Bronchial epithelial cell (primary cell): ENCODE data around the gene GPHA2. TPM values are rescaled to one million over a fixed set of nuclear protein-coding genes. Genes with fewer than 3 reads are reported as not detected.

ENCODE experiments used
- DNase-seq: peaks from one replicate; pipeline ENCODE4 v3.0.0-alpha.2; 2010; ENCODE audit warnings: low read depth
- FAIRE-seq: peaks from 2 replicates; lab custom pipeline; 2011; peaks lifted over from hg19 to GRCh38; lab: Jason Lieb, UNC
- H3K27me3 ChIP-seq: 2 replicates; pipeline ENCODE4 v1.5.1; 2011; ENCODE audit warnings: low read length; ENCODE audit not compliant: control insufficient read depth, insufficient read depth
- H3K36me3 ChIP-seq: 2 replicates; pipeline ENCODE4 v1.5.1; 2011; ENCODE audit warnings: low read length; ENCODE audit not compliant: control insufficient read depth, insufficient read depth
- H3K4me3 ChIP-seq: 2 replicates; pipeline ENCODE4 v1.5.1; 2011; ENCODE audit warnings: mild to moderate bottlenecking, low read depth, low read length, control low read depth
- total RNA-seq: library from RNA; depleted of rRNA; stranded (reverse); fragments of >200 nt; gene quantifications from 2 replicates; pipeline ENCODE4 v1.2.1, GENCODE V29; 2014
- TF ChIP-seq, protein P1 (sequence below): IDR thresholded peaks from 2 replicates; pipeline ENCODE4 v1.5.1; 2011; ENCODE audit warnings: mild to moderate bottlenecking, moderate library complexity, low read length, control low read depth, inconsistent platforms; ENCODE audit not compliant: insufficient read depth, severe bottlenecking

The GPHA2 gene
- total RNA-seq, 1 donor from 2014 or later: not detected

DNA sequence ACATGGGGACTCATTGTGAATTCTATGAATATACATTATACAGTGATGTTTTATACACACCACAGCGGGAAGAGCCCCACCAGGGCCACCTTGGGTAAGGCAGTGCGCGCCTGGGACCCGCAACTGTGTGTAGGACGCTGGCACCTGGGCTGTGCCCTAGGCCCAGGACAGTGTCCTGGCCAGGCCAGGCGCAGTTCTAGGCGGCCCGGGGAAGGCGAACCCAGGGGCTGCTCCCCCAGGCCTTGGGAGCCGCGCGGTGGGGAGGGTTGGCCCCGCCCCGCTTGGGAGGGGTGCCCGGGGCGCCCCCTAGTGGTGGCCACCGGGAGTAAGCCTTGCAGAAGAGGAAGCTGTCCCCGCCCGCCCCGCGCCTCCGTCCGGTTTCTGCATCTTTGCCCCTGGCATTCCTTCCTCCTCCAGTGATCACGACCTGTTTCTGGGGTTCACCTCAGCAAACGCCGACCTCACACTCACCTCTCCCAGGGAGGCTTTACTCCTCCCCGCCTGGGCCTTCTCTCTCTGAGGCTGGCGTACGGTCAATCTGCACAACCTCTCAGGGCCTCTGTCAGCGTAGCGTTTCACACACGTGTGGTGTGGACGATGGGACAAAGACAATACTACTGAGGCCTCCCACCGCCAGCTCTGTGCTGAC, 47.8 kb downstream of the GPHA2 start:
- TF ChIP-seq, protein P1, sequence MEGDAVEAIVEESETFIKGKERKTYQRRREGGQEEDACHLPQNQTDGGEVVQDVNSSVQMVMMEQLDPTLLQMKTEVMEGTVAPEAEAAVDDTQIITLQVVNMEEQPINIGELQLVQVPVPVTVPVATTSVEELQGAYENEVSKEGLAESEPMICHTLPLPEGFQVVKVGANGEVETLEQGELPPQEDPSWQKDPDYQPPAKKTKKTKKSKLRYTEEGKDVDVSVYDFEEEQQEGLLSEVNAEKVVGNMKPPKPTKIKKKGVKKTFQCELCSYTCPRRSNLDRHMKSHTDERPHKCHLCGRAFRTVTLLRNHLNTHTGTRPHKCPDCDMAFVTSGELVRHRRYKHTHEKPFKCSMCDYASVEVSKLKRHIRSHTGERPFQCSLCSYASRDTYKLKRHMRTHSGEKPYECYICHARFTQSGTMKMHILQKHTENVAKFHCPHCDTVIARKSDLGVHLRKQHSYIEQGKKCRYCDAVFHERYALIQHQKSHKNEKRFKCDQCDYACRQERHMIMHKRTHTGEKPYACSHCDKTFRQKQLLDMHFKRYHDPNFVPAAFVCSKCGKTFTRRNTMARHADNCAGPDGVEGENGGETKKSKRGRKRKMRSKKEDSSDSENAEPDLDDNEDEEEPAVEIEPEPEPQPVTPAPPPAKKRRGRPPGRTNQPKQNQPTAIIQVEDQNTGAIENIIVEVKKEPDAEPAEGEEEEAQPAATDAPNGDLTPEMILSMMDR: peak; percentile 97
- Histone ChIP-seq H3K4me3 (no peak overlapping the region), H3K27me3 (no peaks in the 10 kb centered on the region), H3K36me3 (no peaks in the 10 kb centered on the region)
- DNase-seq (peak; percentile 17), FAIRE-seq (no peak)

DNA sequence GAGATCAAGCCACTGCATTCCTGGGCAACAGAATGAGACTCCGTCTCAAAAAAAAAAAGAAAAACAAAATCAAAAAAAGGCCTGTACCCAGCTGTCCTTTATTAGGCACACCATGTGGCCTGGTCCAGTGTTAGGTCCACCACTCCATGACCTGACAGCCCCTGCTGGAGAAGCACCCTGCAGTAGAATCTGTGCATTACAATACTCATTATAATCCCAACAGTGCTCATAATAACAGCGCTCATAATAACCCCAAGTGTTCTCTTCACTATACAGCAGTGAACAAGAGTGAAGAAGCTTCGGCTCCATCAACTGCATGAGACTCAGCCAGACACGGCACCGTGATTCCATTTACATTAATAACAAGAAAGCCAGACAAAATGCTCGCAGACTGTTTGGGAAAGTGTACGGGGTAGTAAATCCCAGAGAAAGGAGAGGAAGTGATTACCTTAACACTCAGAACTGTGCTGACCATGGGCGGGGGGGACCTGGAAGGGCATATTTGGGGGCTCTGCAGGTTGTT, 48.4 kb downstream of the GPHA2 start:
- TF ChIP-seq, protein P1: no peak
- FAIRE-seq (no peak), DNase-seq (no peak)
- no peak overlapping the region for H3K4me3 ChIP-seq
- H3K27me3 ChIP-seq: no peaks in the 10 kb centered on the region
- H3K36me3 ChIP-seq: no peaks in the 10 kb centered on the region

- Histone ChIP-seq H3K4me3 (no peak overlapping the region), H3K27me3 (no peaks in the 10 kb centered on the region), H3K36me3 (no peaks in the 10 kb centered on the region)
- TF ChIP-seq, protein P1: no peak
- DNase-seq: peak; percentile 78
- FAIRE-seq: no peak
Observed at GRCh38 chr11:64885367-64886286, 50.1 kb downstream of the GPHA2 start.

Other genes with a start within 250 kb of the GPHA2 start
- under 0.01 TPM in 1 of 2 replicates, not detected in the other for gene NRXN2, start 212.7 kb downstream of the GPHA2 start, total RNA-seq
- not detected in 2 replicates for gene RASGRP2, start 191.8 kb downstream of the GPHA2 start, total RNA-seq
- 0.26 and 0.51 TPM in 2 replicates for gene PYGM, start 175.9 kb downstream of the GPHA2 start, total RNA-seq
- gene SF1, start 157.4 kb downstream of the GPHA2 start, total RNA-seq: 44.5 and 59.3 TPM in 2 replicates
- 6.8 and 7.0 TPM in 2 replicates for gene MAP4K2, start 132.7 kb downstream of the GPHA2 start, total RNA-seq
- gene MEN1, start 125.3 kb downstream of the GPHA2 start, total RNA-seq: 5.5 and 8.3 TPM in 2 replicates
- 16.6 and 23.0 TPM in 2 replicates for gene CDC42BPG, start 91.2 kb downstream of the GPHA2 start, total RNA-seq
- gene EHD1, start 57.3 kb downstream of the GPHA2 start, total RNA-seq: 32.9 and 40.7 TPM in 2 replicates
- gene ATG2A, start 18.7 kb downstream of the GPHA2 start, total RNA-seq: 6.1 and 7.8 TPM in 2 replicates
- 8.2 and 14.3 TPM in 2 replicates for gene PPP2R5B, start 11.2 kb downstream of the GPHA2 start, total RNA-seq
- not detected in 2 replicates for gene MAJIN, start 36.2 kb upstream of the GPHA2 start, total RNA-seq
- gene BATF2, start 61.1 kb upstream of the GPHA2 start, total RNA-seq: under 0.01 and 0.26 TPM in 2 replicates
- 71.0 and 76.1 TPM in 2 replicates for gene ARL2, start 78.3 kb upstream of the GPHA2 start, total RNA-seq
- 15.5 and 18.1 TPM in 2 replicates for gene SNX15, start 91.5 kb upstream of the GPHA2 start, total RNA-seq
- 10.4 and 15.5 TPM in 2 replicates for gene SAC3D1, start 105.3 kb upstream of the GPHA2 start, total RNA-seq
- gene NAALADL1, start 122.7 kb upstream of the GPHA2 start, total RNA-seq: 16.6 and 22.7 TPM in 2 replicates
- 0.26 and 0.53 TPM in 2 replicates for gene CDCA5, start 148.1 kb upstream of the GPHA2 start, total RNA-seq
- gene ZFPL1, start 148.3 kb upstream of the GPHA2 start, total RNA-seq: 34.2 and 52.4 TPM in 2 replicates
- 157 and 203 TPM in 2 replicates for gene VPS51, start 160.3 kb upstream of the GPHA2 start, total RNA-seq
- gene TM7SF2, start 176.0 kb upstream of the GPHA2 start, total RNA-seq: 15.0 and 49.8 TPM in 2 replicates
- 11.0 and 11.1 TPM in 2 replicates for gene ZNHIT2, start 181.8 kb upstream of the GPHA2 start, total RNA-seq
- gene FAU, start 186.2 kb upstream of the GPHA2 start, total RNA-seq: 439 and 539 TPM in 2 replicates
- 36.2 and 42.1 TPM in 2 replicates for gene MRPL49, start 186.4 kb upstream of the GPHA2 start, total RNA-seq
- gene SYVN1, start 198.6 kb upstream of the GPHA2 start, total RNA-seq: 11.6 and 19.7 TPM in 2 replicates
- not detected in 2 replicates for gene SPDYC, start 234.3 kb upstream of the GPHA2 start, total RNA-seq
- gene CAPN1, start 246.0 kb upstream of the GPHA2 start, total RNA-seq: 136 and 165 TPM in 2 replicates